Hepatocyte (in vitro differentiated cells): Measurements from ENCODE around the gene PADI2.

Experiments used
- CTCF ChIP-seq: fragments of 200-600 bp; sonication (generic); IDR thresholded peaks from 2 replicates; pipeline ENCODE4 v1.5.1; 2016; ENCODE audit warnings: antibody characterized with exemption, mild to moderate bottlenecking; ENCODE audit not compliant: poor library complexity
- EZH2 ChIP-seq: fragments of 200-600 bp; sonication (generic); IDR thresholded peaks from 2 replicates; pipeline ENCODE4 v1.6.1; 2016; ENCODE audit warnings: antibody characterized with exemption, mild to moderate bottlenecking, borderline replicate concordance
- EZH2phosphoT487 ChIP-seq: fragments of 200-600 bp; sonication (generic); IDR thresholded peaks from one replicate; pipeline ENCODE4 v1.6.1; 2018; ENCODE audit warnings: antibody characterized with exemption, mild to moderate bottlenecking, low read depth, moderate library complexity; ENCODE audit not compliant: unreplicated experiment, severe bottlenecking

DNA sequence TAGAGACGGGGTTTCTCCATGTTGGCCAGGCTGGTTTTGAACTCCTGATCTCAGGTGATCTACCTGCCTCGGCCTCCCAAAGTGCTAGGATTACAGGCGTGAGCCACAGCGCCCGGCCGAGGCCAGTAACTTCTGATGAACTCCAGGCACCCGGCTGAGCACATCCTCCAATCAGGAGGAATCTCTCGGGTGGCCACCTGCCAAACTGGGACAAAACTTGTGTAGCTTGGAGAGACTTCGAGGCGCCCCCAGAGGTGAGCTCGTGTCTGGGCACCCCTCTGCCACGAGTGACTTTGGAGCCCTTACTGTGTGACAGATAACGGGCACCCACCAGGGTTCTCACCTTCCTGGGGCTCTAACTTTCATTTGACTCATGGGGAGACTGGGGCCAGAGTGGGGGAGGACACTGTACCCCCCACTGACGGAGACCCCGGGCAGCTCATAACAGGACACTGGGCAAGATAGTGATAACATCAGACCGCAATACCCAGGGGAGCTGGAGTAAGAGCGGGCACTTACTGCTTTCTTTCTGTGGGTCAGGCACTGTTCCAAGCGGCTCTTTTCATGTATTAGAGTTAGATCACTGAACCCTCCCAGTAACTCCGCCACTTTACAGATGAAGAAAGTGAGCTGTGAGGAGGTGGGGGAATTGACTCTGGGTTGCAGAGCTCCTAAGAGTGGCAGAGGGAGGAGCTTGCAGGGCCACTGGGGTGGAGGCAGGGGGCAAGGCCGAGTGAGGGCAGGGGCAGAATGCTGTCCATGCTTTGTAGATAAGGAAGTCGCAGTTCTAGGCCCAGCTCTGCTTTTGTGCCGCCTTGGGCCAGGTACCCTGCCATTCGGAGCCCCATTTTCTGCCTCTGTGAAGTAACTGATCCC, 1.9 kb upstream of the PADI2 start:
- TF ChIP-seq CTCF (no peak), EZH2 (no peak), EZH2phosphoT487 (no peak)
